GM12872 (cell line): ENCODE results near the gene PLAC1.

Source experiments
- CTCF ChIP-seq: IDR thresholded peaks from 3 replicates; pipeline ENCODE4 v1.5.1; 2011; ENCODE audit warnings: low read depth, mild to moderate bottlenecking, low read length, moderate library complexity; ENCODE audit not compliant: insufficient read depth

Gene PLAC1

GRCh38 chrX:134566506-134566905 is 91.8 kb downstream of the PLAC1 start:
- TF ChIP-seq CTCF = no peak

- no peak for TF ChIP-seq CTCF
Observed at GRCh38 chrX:134562002-134562401, 96.3 kb downstream of the PLAC1 start.

- TF ChIP-seq CTCF = no peak
Observed at GRCh38 chrX:134558133-134558532, 100.1 kb downstream of the PLAC1 start.

GRCh38 chrX:134554291-134554690 is 104.0 kb downstream of the PLAC1 start:
- no peak for TF ChIP-seq CTCF

- no peak for TF ChIP-seq CTCF
Observed at GRCh38 chrX:134552351-134552750, 105.9 kb downstream of the PLAC1 start.

- TF ChIP-seq CTCF = no peak
Observed at GRCh38 chrX:134551376-134552048, 106.8 kb downstream of the PLAC1 start.

GRCh38 chrX:134548257-134549201 is 109.7 kb downstream of the PLAC1 start:
- TF ChIP-seq CTCF = no peak
